GM10847 (cell line): ENCODE measurements around the gene COA4.

Experiments
- POLR2A ChIP-seq: IDR thresholded peaks from 2 replicates; pipeline ENCODE4 v1.6.1; 2011; ENCODE audit not compliant: insufficient read length; ENCODE audit errors: extremely low read depth

COA4 gene

GRCh38 chr11:73875380-73875779 lies 1.3 kb downstream of the COA4 start:
- no peak for TF ChIP-seq POLR2A

DNA sequence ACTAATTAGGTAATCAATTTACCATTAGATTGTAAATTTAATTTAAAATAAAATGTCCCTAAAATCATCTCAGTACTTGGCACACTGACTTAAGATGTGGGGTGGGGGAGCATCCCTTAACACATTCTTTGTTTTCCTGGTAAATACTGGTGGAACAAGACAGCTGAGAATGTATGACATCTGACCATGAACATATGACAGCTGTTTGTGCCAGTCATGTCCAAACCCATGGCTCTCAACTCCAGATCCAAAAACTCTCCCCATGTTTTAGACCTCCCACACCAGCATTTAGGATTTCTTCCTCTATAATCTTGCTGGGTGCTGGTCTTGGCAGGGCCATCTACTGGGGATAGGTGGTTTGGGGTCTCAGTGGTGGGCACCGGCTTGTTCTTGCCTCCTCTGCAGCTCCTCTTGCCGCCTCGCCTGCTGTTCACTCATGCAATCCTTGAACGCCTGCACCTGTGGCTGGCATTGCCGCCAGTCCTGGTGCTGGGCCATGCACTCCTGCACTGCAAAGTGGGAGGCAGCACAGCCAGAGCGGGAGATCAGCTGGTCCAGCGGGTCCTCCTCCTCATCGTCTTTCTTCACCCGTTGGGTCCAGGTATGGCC lies 3.8 kb downstream of the COA4 start:
- TF ChIP-seq POLR2A, result no peak

DNA sequence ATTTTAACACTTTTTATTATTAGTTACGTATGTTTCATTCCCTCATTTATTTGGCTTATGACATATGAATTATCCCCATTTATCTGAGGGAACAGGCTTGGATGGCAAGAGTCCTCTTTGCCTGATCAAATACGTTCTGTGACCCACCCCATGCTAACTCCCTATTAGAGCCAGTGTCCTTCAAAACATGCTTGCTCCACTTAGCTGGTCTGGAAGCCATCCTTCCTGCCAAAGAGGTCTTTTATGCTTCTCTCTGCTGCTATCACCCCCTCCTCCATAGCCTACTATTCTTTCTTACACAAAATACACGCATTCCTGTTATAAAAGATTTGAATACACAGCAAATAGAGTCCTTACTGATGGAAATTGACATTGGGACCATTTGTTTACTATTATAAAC lies 6.4 kb downstream of the COA4 start:
- TF ChIP-seq POLR2A, result no peak

- no peak for TF ChIP-seq POLR2A
Measured at GRCh38 chr11:73869332-73869949, 7.2 kb downstream of the COA4 start.

GRCh38 chr11:73866586-73866996 lies 10.1 kb downstream of the COA4 start:
- no peak for TF ChIP-seq POLR2A

DNA sequence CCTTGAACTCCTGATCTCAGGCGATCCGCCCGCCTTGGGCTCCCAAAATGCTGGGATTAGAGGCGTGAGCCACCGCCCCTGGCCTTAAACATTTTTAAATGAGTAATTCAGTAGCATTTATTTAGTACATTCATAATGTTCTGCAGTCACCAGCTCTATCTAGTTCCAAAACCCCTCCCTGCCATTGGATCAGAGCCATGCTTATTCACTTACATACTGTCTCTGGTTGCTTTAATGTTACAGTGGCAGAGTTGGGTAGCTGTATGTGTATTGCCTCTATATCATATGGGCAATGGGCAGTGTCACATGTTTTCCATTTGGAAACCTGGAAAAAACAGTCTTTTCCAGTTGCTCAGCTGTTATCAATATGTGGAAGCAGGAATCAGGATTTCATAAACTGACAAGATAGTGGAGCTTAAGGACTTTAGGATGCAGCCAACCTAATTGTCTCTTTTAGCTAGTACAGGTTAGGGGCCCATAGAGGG lies 10.5 kb downstream of the COA4 start:
- no peak for TF ChIP-seq POLR2A

GRCh38 chr11:73862986-73863385 lies 13.7 kb downstream of the COA4 start:
- no peak for TF ChIP-seq POLR2A

DNA sequence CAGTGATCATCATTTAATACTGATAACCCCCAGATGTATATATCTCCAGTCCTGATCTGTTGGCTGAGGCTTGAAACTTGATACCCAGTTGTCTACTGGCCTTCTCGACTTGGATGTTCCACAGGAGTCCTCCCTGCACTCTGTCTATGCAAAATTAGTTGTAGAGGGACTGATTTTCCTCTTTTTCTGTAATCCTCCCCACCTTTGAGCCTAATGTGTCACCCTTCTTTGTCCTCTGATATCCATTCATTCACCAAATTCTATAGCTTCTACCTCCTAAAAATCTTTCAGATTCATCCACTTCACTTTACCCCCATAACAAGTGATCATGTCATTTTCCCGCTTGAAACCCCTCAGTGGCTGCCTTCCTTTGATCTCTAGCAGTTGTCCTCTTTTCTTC lies 16.4 kb downstream of the COA4 start:
- TF ChIP-seq POLR2A, result no peak

- TF ChIP-seq POLR2A, result no peak
Measured at GRCh38 chr11:73859671-73860070, 17.0 kb downstream of the COA4 start.

DNA sequence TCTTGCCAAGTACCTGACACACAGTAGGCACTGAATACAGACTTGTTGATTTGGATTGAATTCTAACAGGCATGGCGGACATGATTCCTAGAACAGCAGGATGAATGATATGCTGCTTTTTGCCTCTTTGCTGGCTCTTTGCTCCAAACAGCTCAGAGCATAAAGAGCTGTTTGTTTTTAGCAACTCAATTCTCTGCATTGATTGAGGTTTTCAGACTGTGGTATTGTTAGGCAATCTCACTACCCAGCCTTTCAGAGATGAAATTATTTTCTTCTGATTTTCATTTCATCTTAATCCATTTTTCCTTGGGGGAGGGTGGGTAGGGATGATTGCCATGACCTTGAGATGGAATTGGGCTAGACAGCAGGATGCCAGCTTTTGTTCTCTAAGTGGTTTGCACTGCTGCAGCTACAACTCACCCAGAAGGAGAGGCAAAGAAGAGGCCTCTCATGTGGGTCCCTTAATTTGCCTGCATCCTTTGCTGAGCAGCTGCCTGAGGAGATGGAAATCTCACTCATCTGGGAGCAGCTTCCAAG lies 20.5 kb downstream of the COA4 start:
- no peak for TF ChIP-seq POLR2A

DNA sequence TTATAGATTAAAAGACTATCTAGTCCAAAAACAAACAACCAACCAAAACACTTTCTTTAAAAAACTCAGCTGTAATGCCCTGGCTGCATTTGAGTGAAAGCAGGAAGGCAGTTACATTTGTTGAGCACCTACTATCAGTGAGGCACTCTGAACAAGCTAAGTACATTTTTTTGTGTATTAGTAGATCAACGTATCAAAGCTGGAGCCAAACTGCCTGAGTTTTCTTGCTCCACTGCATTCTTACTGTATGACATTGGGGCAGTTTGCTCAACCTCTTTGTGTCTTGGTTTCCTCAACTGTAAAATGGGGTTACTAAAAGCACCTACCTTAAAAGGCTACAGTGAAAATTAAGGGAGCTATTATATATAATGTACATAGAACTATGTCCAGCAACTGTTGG lies 22.0 kb downstream of the COA4 start:
- no peak for TF ChIP-seq POLR2A

DNA sequence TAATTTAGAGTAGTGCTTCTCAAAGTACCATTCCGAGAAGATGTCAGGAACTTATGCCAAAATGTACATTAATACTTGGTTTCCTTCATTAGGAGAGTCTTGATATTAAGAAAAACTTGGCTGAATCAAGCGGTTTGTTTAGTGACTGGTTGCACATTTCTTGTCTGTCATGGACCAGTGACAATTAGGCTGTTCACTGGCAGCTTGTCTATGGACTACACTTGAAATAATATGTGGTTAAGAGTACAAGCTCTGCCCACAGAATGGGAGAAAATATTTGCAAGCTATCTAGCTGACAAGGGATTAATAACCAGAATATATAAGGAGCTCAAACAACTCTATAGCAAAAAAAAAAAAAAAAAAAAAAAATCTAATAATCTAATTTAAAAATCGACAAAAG lies 24.6 kb downstream of the COA4 start:
- TF ChIP-seq POLR2A, result no peak

- no peak for TF ChIP-seq POLR2A
Measured at GRCh38 chr11:73851046-73851764, 25.4 kb downstream of the COA4 start.

DNA sequence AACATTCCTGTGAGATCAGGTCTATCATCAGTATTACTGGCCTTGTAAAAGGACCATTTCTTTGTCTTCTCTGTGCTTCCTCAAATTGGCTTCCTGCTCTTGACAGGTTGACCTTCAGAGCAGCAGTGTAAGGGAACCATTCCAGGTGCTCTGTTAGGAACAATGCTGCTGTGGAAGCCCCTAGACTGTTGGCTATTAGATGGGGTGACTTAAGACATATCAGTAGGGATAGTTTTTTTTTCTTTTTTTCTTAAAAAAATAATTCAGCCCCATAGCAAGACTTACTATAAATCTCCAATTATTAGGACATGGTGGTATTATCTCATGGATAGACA lies 37.6 kb downstream of the COA4 start:
- TF ChIP-seq POLR2A, result no peak

- TF ChIP-seq POLR2A, result no peak
Measured at GRCh38 chr11:73838443-73839122, 38.1 kb downstream of the COA4 start.

DNA sequence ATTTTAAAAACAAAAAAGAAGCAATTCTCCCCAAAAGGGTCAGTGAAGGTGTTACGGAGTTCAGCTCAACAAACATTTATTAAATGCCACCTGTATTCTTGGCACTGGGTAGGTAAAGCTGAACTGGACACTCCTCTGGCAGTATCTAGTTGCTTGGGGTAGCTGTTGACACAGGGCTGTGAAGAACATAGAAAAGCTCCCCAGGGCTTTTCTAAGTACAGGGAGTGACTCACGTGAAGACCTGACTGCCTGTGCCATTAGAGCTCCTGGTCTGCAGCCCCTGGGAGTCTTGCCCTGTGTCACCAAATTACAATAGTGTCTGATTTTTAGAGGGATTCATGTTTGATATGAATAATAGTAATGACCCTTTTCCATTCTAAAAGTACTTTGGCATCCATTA lies 43.6 kb downstream of the COA4 start:
- TF ChIP-seq POLR2A, result no peak
